GM04504 (cell line): ENCODE data around the gene UIMC1.

ENCODE experiments used
- DNase-seq: peaks from one replicate; pipeline ENCODE4 v3.0.0-alpha.2; 2012; ENCODE audit warnings: low read depth

Gene UIMC1

GRCh38 chr5:176870110-176870591 lies 136.4 kb downstream of the UIMC1 start:
- DNase-seq = peak; percentile 17

GRCh38 chr5:176869501-176870109 lies 137.0 kb downstream of the UIMC1 start:
- DNase-seq = no peak

GRCh38 chr5:176868731-176869130 lies 137.8 kb downstream of the UIMC1 start:
- DNase-seq = no peak

- DNase-seq = no peak
Measured at GRCh38 chr5:176868126-176868525, 138.5 kb downstream of the UIMC1 start.

GRCh38 chr5:176866707-176867310 lies 139.8 kb downstream of the UIMC1 start:
- DNase-seq = no peak

GRCh38 chr5:176865964-176866363 lies 140.6 kb downstream of the UIMC1 start:
- DNase-seq = no peak

GRCh38 chr5:176864755-176865154 lies 141.8 kb downstream of the UIMC1 start:
- DNase-seq = no peak

GRCh38 chr5:176863765-176864098 lies 142.8 kb downstream of the UIMC1 start:
- no peak for DNase-seq

- DNase-seq = no peak
Measured at GRCh38 chr5:176863041-176863764, 143.4 kb downstream of the UIMC1 start.

- no peak for DNase-seq
Measured at GRCh38 chr5:176862330-176862995, 144.1 kb downstream of the UIMC1 start.

- DNase-seq = no peak
Measured at GRCh38 chr5:176861276-176861675, 145.3 kb downstream of the UIMC1 start.

GRCh38 chr5:176860381-176860780 lies 146.2 kb downstream of the UIMC1 start:
- no peak for DNase-seq

- no peak for DNase-seq
Measured at GRCh38 chr5:176859916-176860315, 146.7 kb downstream of the UIMC1 start.

- DNase-seq = no peak
Measured at GRCh38 chr5:176857894-176858273, 148.7 kb downstream of the UIMC1 start.

- DNase-seq = no peak
Measured at GRCh38 chr5:176857216-176857893, 149.2 kb downstream of the UIMC1 start.

- DNase-seq = no peak
Measured at GRCh38 chr5:176856746-176857145, 149.8 kb downstream of the UIMC1 start.

GRCh38 chr5:176855598-176855997 lies 151.0 kb downstream of the UIMC1 start:
- DNase-seq = no peak
